Ascending aorta (tissue), 2 donors: ENCODE data around the gene C4BPB. TPM values are rescaled to one million over a fixed set of nuclear protein-coding genes. Genes with fewer than 3 reads are reported as not detected.

Experiments
- DNase-seq, 2 donors: peaks; one replicate each; pipeline ENCODE4 v3.0.0-alpha.2; 2019; ENCODE audit warnings: low spot score in 2 of 2
- H3K27ac ChIP-seq, 2 donors: fragments of 200-600 bp; sonication (generic); one replicate each; pipeline ENCODE4 v1.5.1; 2016 to 2017; ENCODE audit warnings: mild to moderate bottlenecking in 1 of 2
- H3K27me3 ChIP-seq: fragments of 200-600 bp; sonication (generic); one replicate; pipeline ENCODE4 v1.5.1; 2017
- H3K36me3 ChIP-seq, 2 donors: fragments of 200-600 bp; sonication (generic); one replicate each; pipeline ENCODE4 v1.5.1; 2016
- H3K4me1 ChIP-seq, 2 donors: fragments of 200-600 bp; sonication (generic); one replicate each; pipeline ENCODE4 v1.5.1; 2016 to 2017; ENCODE audit warnings: mild to moderate bottlenecking in 1 of 2
- H3K4me3 ChIP-seq, 2 donors: fragments of 200-600 bp; sonication (generic); one replicate each; pipeline ENCODE4 v1.5.1; 2016 to 2017; ENCODE audit warnings: mild to moderate bottlenecking in 1 of 2
- H3K9me3 ChIP-seq, 2 donors: fragments of 200-600 bp; sonication (generic); one replicate each; pipeline ENCODE4 v1.5.1; 2016
- CTCF ChIP-seq, 3 experiments: fragments of 200-600 bp in 2 of 3; fragments of 450-650 bp in 1 of 3; sonication (generic) in 2 of 3; IDR thresholded peaks; one replicate each; pipeline ENCODE4 v1.5.1; 2016 to 2019; ENCODE audit warnings: antibody characterized with exemption in 3 of 3, mild to moderate bottlenecking in 1 of 3, moderate library complexity in 1 of 3
- intact Hi-C: fragments of 100-400 bp; cut with DNase I; formaldehyde crosslinking; loops from one replicate; pipeline ENCODE4 v1.15.1; 2023
- total RNA-seq: library from RNA; depleted of rRNA; stranded (reverse); fragments of >200 nt; gene quantifications from one replicate; pipeline ENCODE4 v1.1.0, GENCODE V29; 2016

C4BPB gene
- total RNA-seq, 1 donor from 2014 or later, result not detected

GRCh38 chr1:207115269-207115668 is 26.6 kb downstream of the C4BPB start:
- Histone ChIP-seq H3K4me1 (no peaks in the 10 kb centered on the region), H3K9me3 (no peaks in the 10 kb centered on the region), H3K27me3 (no peaks in the 10 kb centered on the region), H3K36me3 (no peaks in the 10 kb centered on the region), H3K4me3 (no peak overlapping the region), H3K27ac (no peak overlapping the region)
- TF ChIP-seq CTCF (IDR thresholded peaks at IDR 0.05), result no peak
- intact Hi-C loops, result no loop called here
- DNase-seq, result no peak

- peaks cover 0 to 10% of the 10 kb centered on the region in 2 donors for H3K9me3 ChIP-seq
- intact Hi-C loops, result no loop called here
- DNase-seq, result no peak
- no peak for TF ChIP-seq CTCF (IDR thresholded peaks at IDR 0.05)
- no peaks in the 10 kb centered on the region for H3K27me3 ChIP-seq
- no peak overlapping the region for H3K4me3 ChIP-seq
- H3K27ac ChIP-seq, result no peak overlapping the region
- no peaks in the 10 kb centered on the region for H3K36me3 ChIP-seq
- no peaks in the 10 kb centered on the region for H3K4me1 ChIP-seq
Observed at GRCh38 chr1:207124389-207124788, 35.7 kb downstream of the C4BPB start.

DNA sequence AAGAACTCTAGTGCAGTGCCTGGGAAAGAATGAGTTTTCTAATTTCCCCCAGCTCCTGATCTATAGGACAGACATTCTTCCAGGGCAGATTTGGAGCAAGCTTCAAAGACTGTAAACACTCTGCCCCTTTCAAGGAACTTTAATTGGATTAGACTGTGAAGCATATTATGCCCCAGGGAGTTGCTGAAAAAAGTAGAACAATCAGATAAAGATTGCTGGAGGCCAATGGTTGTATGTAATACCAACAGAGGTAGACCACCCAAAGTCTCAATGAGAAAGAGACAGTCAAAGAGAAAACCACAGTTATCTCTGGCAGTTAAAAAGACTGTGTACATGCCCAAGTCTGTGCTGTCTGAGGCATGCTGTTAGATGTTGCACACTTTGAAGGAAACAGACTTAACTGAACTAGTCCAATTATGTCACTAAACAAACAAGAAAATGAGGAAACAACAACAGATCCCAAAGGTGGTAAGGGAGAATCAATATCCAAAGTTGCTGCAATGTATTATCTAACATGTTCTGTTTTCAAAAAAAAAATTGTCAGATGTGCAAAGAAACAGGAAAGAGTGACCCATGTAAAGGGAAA is 39.8 kb downstream of the C4BPB start:
- no peak for TF ChIP-seq CTCF (IDR thresholded peaks at IDR 0.05)
- intact Hi-C loops, result no loop called here
- DNase-seq, result no peak

DNA sequence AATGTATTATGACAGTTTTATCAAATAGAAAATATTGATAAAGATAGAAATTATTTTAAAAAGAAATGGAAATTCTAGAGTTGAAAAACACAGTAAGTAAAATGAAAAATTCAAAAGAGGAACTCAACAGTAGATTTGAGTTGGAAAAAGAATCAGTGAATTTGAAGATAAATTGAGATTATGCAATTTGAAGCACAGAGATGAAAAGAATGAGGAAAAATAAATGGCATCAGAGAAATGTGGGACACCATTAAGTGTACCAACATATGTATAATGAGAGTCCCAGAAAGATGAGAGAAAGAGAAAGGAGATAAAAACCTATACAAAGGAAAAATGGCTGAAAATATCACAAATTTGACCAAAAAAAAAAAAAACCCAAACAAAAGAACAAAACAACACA is 40.4 kb downstream of the C4BPB start:
- no peak for DNase-seq
- no peak for TF ChIP-seq CTCF (IDR thresholded peaks at IDR 0.05)
- Histone ChIP-seq H3K9me3 (peaks cover 0 to 19% of the 10 kb centered on the region in 2 donors), H3K4me3 (no peak overlapping the region), H3K27me3 (no peaks in the 10 kb centered on the region), H3K4me1 (no peaks in the 10 kb centered on the region), H3K36me3 (no peaks in the 10 kb centered on the region), H3K27ac (no peak overlapping the region)
- intact Hi-C loops, result no loop called here

More for the DNA sequence above, 39.8 kb downstream of the C4BPB start:
- Histone ChIP-seq H3K9me3 (peaks cover 0 to 19% of the 10 kb centered on the region in 2 donors), H3K4me1 (no peaks in the 10 kb centered on the region), H3K4me3 (no peak overlapping the region), H3K27me3 (no peaks in the 10 kb centered on the region), H3K36me3 (no peaks in the 10 kb centered on the region), H3K27ac (no peak overlapping the region)

DNA sequence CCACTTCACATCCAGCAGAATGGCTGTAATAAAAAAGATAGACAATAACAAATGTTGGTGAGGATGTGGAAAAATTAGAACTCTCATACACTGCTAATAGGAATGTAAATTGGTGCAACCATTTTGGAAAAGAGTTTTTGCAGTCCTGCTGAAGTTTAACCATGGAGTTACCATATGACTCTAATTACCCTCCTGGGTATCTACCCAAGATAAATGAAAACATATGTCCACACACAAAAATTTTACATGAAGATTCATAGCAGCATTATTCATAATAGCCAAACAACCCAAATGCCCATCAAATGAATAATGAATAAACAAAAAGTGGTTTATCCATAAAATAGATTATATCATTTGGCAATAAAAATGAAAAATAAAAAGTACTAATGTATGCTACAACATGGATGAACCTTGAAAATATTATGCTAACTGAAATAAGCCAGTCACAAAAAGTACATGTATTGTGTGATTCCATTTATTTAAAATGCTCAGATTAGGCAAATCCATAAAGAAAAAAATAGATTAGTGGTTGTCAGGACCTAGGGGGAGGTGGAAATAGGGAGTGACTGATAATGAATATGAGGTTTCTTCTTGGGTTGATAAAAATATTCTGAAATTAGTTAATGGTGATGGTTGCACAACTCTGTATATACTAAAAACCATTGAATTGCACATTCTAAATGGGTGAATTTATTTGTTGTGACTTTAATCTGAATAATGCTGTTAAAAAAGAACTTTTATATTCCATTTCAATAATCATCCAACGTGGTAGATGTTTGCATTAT is 41.8 kb downstream of the C4BPB start:
- Histone ChIP-seq H3K4me3 (no peak overlapping the region), H3K27me3 (no peaks in the 10 kb centered on the region), H3K36me3 (no peaks in the 10 kb centered on the region), H3K27ac (no peak overlapping the region), H3K4me1 (no peaks in the 10 kb centered on the region), H3K9me3 (peaks cover 0 to 19% of the 10 kb centered on the region in 2 donors)
- TF ChIP-seq CTCF (IDR thresholded peaks at IDR 0.05), result no peak
- DNase-seq, result no peak
- intact Hi-C loops, result no loop called here
